Astrocyte of the cerebellum (primary cell): ENCODE data around the gene GSG1L.

Experiments
- DNase-seq: peaks from one replicate; pipeline ENCODE4 v3.0.0-alpha.2; 2011; ENCODE audit warnings: low read depth
- H3K4me3 ChIP-seq: 2 replicates; pipeline ENCODE4 v1.5.1; 2011; ENCODE audit warnings: mild to moderate bottlenecking, low read depth, low read length, moderate library complexity
- in situ Hi-C: cut with HindIII; loops from 2 replicates; pipeline ENCODE4 v1.10.0; 2017; ENCODE audit warnings: low sequenced_read_pairs
- TF ChIP-seq, protein P1 (sequence below): IDR thresholded peaks from 2 replicates; pipeline ENCODE4 v1.5.1; 2012; ENCODE audit warnings: low read length, low read depth, moderate library complexity, mild to moderate bottlenecking; ENCODE audit errors: missing control alignments

GSG1L gene

GRCh38 chr16:27902551-27902950, 161.0 kb downstream of the GSG1L start:
- in situ Hi-C loops: no loop called here
- H3K4me3 ChIP-seq: no peak overlapping the region
- DNase-seq: no peak
- TF ChIP-seq, protein P1, sequence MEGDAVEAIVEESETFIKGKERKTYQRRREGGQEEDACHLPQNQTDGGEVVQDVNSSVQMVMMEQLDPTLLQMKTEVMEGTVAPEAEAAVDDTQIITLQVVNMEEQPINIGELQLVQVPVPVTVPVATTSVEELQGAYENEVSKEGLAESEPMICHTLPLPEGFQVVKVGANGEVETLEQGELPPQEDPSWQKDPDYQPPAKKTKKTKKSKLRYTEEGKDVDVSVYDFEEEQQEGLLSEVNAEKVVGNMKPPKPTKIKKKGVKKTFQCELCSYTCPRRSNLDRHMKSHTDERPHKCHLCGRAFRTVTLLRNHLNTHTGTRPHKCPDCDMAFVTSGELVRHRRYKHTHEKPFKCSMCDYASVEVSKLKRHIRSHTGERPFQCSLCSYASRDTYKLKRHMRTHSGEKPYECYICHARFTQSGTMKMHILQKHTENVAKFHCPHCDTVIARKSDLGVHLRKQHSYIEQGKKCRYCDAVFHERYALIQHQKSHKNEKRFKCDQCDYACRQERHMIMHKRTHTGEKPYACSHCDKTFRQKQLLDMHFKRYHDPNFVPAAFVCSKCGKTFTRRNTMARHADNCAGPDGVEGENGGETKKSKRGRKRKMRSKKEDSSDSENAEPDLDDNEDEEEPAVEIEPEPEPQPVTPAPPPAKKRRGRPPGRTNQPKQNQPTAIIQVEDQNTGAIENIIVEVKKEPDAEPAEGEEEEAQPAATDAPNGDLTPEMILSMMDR: no peak

- no peak overlapping the region for H3K4me3 ChIP-seq
- in situ Hi-C loops: no loop called here
- TF ChIP-seq, protein P1: no peak
- DNase-seq: no peak
Observed at GRCh38 chr16:27901956-27902355, 161.6 kb downstream of the GSG1L start.

- TF ChIP-seq, protein P1: no peak
- in situ Hi-C loops: loop anchor here (5.0 kb wide), 1 partner anchor 87 kb away; no protein-coding TSS in a partner anchor
Observed at GRCh38 chr16:27899736-27900135, 163.8 kb downstream of the GSG1L start.

GRCh38 chr16:27894386-27894785, 169.1 kb downstream of the GSG1L start:
- DNase-seq: no peak
- no peak overlapping the region for H3K4me3 ChIP-seq
- in situ Hi-C loops: no loop called here
- TF ChIP-seq, protein P1: no peak

More at GRCh38 chr16:27899736-27900135, 163.8 kb downstream of the GSG1L start:
- no peak overlapping the region for H3K4me3 ChIP-seq
- no peak for DNase-seq

DNA sequence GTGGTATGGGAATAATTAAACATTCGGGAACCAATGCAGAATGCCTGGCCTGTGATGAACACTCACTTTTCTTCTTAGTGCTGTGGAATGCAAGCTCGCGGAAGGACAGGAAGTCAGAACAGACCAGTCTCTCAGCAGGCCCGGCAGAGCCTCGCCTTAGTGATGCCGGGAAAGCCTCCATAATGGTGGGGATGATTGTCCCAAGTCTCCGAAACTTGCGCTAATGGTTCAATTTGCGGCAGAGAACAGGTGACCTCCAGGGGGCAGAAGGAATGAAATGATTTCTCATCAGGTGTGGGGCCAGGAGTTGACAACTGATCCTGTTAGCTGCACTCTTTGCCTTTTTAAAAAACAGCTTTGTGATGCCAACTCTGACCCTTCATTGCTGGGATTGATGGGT, 170.6 kb downstream of the GSG1L start:
- TF ChIP-seq, protein P1: peak; percentile 2
- in situ Hi-C loops: no loop called here
- no peak for DNase-seq
- no peak overlapping the region for H3K4me3 ChIP-seq

GRCh38 chr16:27890866-27891265, 172.6 kb downstream of the GSG1L start:
- DNase-seq: no peak
- H3K4me3 ChIP-seq: no peak overlapping the region
- in situ Hi-C loops: no loop called here
- TF ChIP-seq, protein P1: no peak

DNA sequence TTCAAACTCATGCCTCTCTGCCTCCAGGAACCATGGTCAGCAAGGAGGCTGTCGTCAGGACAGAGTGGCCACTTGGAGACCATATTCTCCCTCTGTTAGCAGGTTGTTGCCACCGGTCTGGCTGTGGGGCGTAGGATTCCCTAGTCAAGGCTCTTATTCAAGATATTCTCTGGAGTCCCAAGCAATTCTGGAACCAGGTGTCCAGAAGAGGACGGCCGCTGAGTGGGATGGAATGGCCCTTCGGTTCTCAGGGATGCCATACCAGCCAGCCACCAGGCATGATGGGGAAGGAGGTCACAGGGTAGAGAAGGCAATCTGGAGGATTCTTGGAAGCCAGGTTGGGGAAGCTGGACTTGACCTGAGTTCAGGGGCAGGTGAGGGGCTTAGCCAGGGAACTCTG, 173.5 kb downstream of the GSG1L start:
- in situ Hi-C loops: no loop called here
- H3K4me3 ChIP-seq: no peak overlapping the region
- no peak for DNase-seq
- TF ChIP-seq, protein P1: no peak
